Neuron (in vitro differentiated cells): ENCODE results near the gene DNHD1.

Source experiments
- H2AFZ ChIP-seq: one replicate; pipeline ENCODE4 v1.6.1; 2013; ENCODE audit warnings: low read depth, mild to moderate bottlenecking, inconsistent platforms, low read length, moderate library complexity
- H3K27me3 ChIP-seq: one replicate; pipeline ENCODE4 v1.6.1; 2013; ENCODE audit warnings: low read length; ENCODE audit not compliant: insufficient read depth
- H3K36me3 ChIP-seq: one replicate; pipeline ENCODE4 v1.6.1; 2013; ENCODE audit warnings: low read length; ENCODE audit not compliant: insufficient read depth
- H3K4me1 ChIP-seq: one replicate; pipeline ENCODE4 v1.6.1; 2013; ENCODE audit warnings: low read length; ENCODE audit not compliant: insufficient read depth
- H3K4me3 ChIP-seq: 2 replicates; pipeline ENCODE4 v1.5.1; 2013; ENCODE audit warnings: mild to moderate bottlenecking, low read length, moderate library complexity
- H3K9me3 ChIP-seq: one replicate; pipeline ENCODE4 v1.6.1; 2013; ENCODE audit warnings: low read length

Gene DNHD1

GRCh38 chr11:6547177-6547576, 50.1 kb downstream of the DNHD1 start:
- Histone ChIP-seq H3K4me1 (no peaks in the 10 kb centered on the region), H3K36me3 (peaks cover 24% of the 10 kb centered on the region), H3K4me3 (no peak overlapping the region), H3K27me3 (no peaks in the 10 kb centered on the region), H2AFZ (no peak overlapping the region), H3K9me3 (no peaks in the 10 kb centered on the region)

- no peaks in the 10 kb centered on the region for H3K27me3 ChIP-seq
- no peaks in the 10 kb centered on the region for H3K9me3 ChIP-seq
- H3K4me1 ChIP-seq: no peaks in the 10 kb centered on the region
- H3K36me3 ChIP-seq: peaks cover 24% of the 10 kb centered on the region
- no peak overlapping the region for H3K4me3 ChIP-seq
- no peak overlapping the region for H2AFZ ChIP-seq
Observed at GRCh38 chr11:6548121-6548520, 51.0 kb downstream of the DNHD1 start.

- H3K9me3 ChIP-seq: no peaks in the 10 kb centered on the region
- no peak overlapping the region for H3K4me3 ChIP-seq
- no peak overlapping the region for H2AFZ ChIP-seq
- no peaks in the 10 kb centered on the region for H3K27me3 ChIP-seq
- no peaks in the 10 kb centered on the region for H3K4me1 ChIP-seq
- H3K36me3 ChIP-seq: peaks cover 24% of the 10 kb centered on the region
Observed at GRCh38 chr11:6548641-6549040, 51.6 kb downstream of the DNHD1 start.

GRCh38 chr11:6553634-6554033, 56.6 kb downstream of the DNHD1 start:
- Histone ChIP-seq H3K4me3 (no peak overlapping the region), H2AFZ (no peak overlapping the region), H3K36me3 (no peaks in the 10 kb centered on the region), H3K27me3 (no peaks in the 10 kb centered on the region), H3K4me1 (no peaks in the 10 kb centered on the region), H3K9me3 (no peaks in the 10 kb centered on the region)

GRCh38 chr11:6554828-6555706, 58.0 kb downstream of the DNHD1 start:
- H3K36me3 ChIP-seq: no peaks in the 10 kb centered on the region
- H3K27me3 ChIP-seq: no peaks in the 10 kb centered on the region
- H3K4me3 ChIP-seq: no peak overlapping the region
- no peaks in the 10 kb centered on the region for H3K4me1 ChIP-seq
- no peak overlapping the region for H2AFZ ChIP-seq
- H3K9me3 ChIP-seq: no peaks in the 10 kb centered on the region

GRCh38 chr11:6556139-6556949, 59.3 kb downstream of the DNHD1 start:
- Histone ChIP-seq H3K4me1 (no peaks in the 10 kb centered on the region), H3K36me3 (no peaks in the 10 kb centered on the region), H3K4me3 (no peak overlapping the region), H3K9me3 (no peaks in the 10 kb centered on the region), H3K27me3 (no peaks in the 10 kb centered on the region), H2AFZ (no peak overlapping the region)

- no peaks in the 10 kb centered on the region for H3K9me3 ChIP-seq
- H3K4me1 ChIP-seq: no peaks in the 10 kb centered on the region
- H3K27me3 ChIP-seq: no peaks in the 10 kb centered on the region
- no peak overlapping the region for H2AFZ ChIP-seq
- no peak overlapping the region for H3K4me3 ChIP-seq
- H3K36me3 ChIP-seq: no peaks in the 10 kb centered on the region
Observed at GRCh38 chr11:6557063-6557462, 60.0 kb downstream of the DNHD1 start.

GRCh38 chr11:6557761-6558674, 60.9 kb downstream of the DNHD1 start:
- no peak overlapping the region for H3K4me3 ChIP-seq
- H3K9me3 ChIP-seq: no peaks in the 10 kb centered on the region
- H3K27me3 ChIP-seq: no peaks in the 10 kb centered on the region
- no peak overlapping the region for H2AFZ ChIP-seq
- H3K4me1 ChIP-seq: no peaks in the 10 kb centered on the region
- no peaks in the 10 kb centered on the region for H3K36me3 ChIP-seq

- Histone ChIP-seq H3K4me1 (no peaks in the 10 kb centered on the region), H3K36me3 (peaks cover 5% of the 10 kb centered on the region), H2AFZ (no peak overlapping the region), H3K9me3 (no peaks in the 10 kb centered on the region), H3K4me3 (no peak overlapping the region), H3K27me3 (no peaks in the 10 kb centered on the region)
Observed at GRCh38 chr11:6559369-6559768, 62.3 kb downstream of the DNHD1 start.

GRCh38 chr11:6561288-6561687, 64.2 kb downstream of the DNHD1 start:
- Histone ChIP-seq H3K4me1 (no peaks in the 10 kb centered on the region), H3K27me3 (no peaks in the 10 kb centered on the region), H3K36me3 (peaks cover 5% of the 10 kb centered on the region), H3K9me3 (no peaks in the 10 kb centered on the region), H2AFZ (no peak overlapping the region), H3K4me3 (no peak overlapping the region)

- Histone ChIP-seq H3K4me3 (no peak overlapping the region), H2AFZ (no peak overlapping the region), H3K27me3 (no peaks in the 10 kb centered on the region), H3K36me3 (peaks cover 5% of the 10 kb centered on the region), H3K9me3 (no peaks in the 10 kb centered on the region), H3K4me1 (no peaks in the 10 kb centered on the region)
Observed at GRCh38 chr11:6563121-6563619, 66.1 kb downstream of the DNHD1 start.

- Histone ChIP-seq H2AFZ (no peak overlapping the region), H3K4me3 (no peak overlapping the region), H3K4me1 (no peaks in the 10 kb centered on the region), H3K27me3 (no peaks in the 10 kb centered on the region), H3K9me3 (no peaks in the 10 kb centered on the region), H3K36me3 (peaks cover 5% of the 10 kb centered on the region)
Observed at GRCh38 chr11:6563667-6564066, 66.6 kb downstream of the DNHD1 start.
